Osteoblast (primary cell): ENCODE measurements around the gene PKD1L1. TPM values are rescaled to one million over a fixed set of nuclear protein-coding genes. Genes with fewer than 3 reads are reported as not detected.

ENCODE experiments used
- DNase-seq: peaks from one replicate; pipeline ENCODE4 v3.0.0; 2011; ENCODE audit warnings: low spot score, mixed read lengths; ENCODE audit not compliant: insufficient read length; ENCODE audit errors: missing footprints
- H2AFZ ChIP-seq: 2 replicates; pipeline ENCODE4 v1.6.0; 2011; ENCODE audit warnings: mild to moderate bottlenecking, low read length
- H3K27ac ChIP-seq: 2 replicates; pipeline ENCODE4 v1.5.1; 2011; ENCODE audit warnings: mild to moderate bottlenecking, low read depth, low read length, moderate library complexity
- H3K27me3 ChIP-seq: 2 replicates; pipeline ENCODE4 v1.6.0; 2012; ENCODE audit warnings: mild to moderate bottlenecking, control low read depth, inconsistent platforms, low read length, moderate library complexity; ENCODE audit not compliant: insufficient read depth
- H3K36me3 ChIP-seq: 2 replicates; pipeline ENCODE4 v1.5.1; 2011; ENCODE audit warnings: mild to moderate bottlenecking, low read length, control low read depth, moderate library complexity; ENCODE audit not compliant: insufficient read depth
- H3K4me1 ChIP-seq: 2 replicates; pipeline ENCODE4 v1.5.1; 2011; ENCODE audit warnings: mild to moderate bottlenecking, low read length, control low read depth, moderate library complexity; ENCODE audit not compliant: insufficient read depth
- H3K4me2 ChIP-seq: 2 replicates; pipeline ENCODE4 v1.6.0; 2011; ENCODE audit warnings: mild to moderate bottlenecking, low read length; ENCODE audit not compliant: insufficient read depth
- H3K4me3 ChIP-seq: fragments of 200-600 bp; sonication (generic); 3 replicates; pipeline ENCODE4 v1.5.1; 2012; ENCODE audit warnings: mild to moderate bottlenecking, low read length, inconsistent platforms; ENCODE audit not compliant: insufficient read depth
- H3K79me2 ChIP-seq: 2 replicates; pipeline ENCODE4 v1.6.0; 2012; ENCODE audit warnings: mild to moderate bottlenecking, low read length, control low read depth, inconsistent platforms; ENCODE audit not compliant: insufficient read depth
- H3K9me3 ChIP-seq: 2 replicates; pipeline ENCODE4 v1.5.1; 2011; ENCODE audit warnings: low read depth, low read length, control low read depth
- H4K20me1 ChIP-seq: 2 replicates; pipeline ENCODE4 v1.6.0; 2012; ENCODE audit warnings: mild to moderate bottlenecking, low read length, control low read depth; ENCODE audit not compliant: insufficient read depth
- CTCF ChIP-seq: IDR thresholded peaks from 2 replicates; pipeline ENCODE4 v1.5.1; 2011; ENCODE audit warnings: mild to moderate bottlenecking, low read depth, low read length, moderate library complexity; ENCODE audit errors: extremely low read depth
- total RNA-seq: library from RNA; depleted of rRNA; stranded (reverse); fragments of >200 nt; gene quantifications from 2 replicates; pipeline ENCODE4 v1.2.3, GENCODE V29; 2012

PKD1L1 gene
- total RNA-seq, 1 donor, result under 0.01 TPM

DNA sequence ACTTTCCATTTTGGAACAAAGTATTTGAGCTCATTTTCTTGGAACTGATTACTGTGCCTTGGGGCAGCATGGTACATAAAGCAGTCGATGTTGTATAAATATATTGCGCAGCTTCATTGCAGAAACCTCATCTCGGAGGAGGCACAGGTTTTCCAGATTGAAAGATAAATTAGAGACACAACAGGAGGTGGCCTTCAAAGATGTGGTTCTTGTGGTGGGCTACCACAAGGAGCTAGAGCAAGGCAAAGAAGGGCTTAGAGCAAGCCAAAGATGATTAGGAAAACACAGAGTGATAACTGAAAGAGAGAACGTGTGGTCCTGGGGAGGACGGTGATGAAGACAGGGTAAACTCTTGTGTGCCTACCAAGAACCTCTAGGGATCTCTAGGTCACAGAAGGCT, 197.2 kb downstream of the PKD1L1 start:
- no peak for TF ChIP-seq CTCF
- no peak overlapping the region for H3K4me3 ChIP-seq
- H3K9me3 ChIP-seq, result no peaks in the 10 kb centered on the region
- H3K4me2 ChIP-seq, result no peak overlapping the region
- H3K79me2 ChIP-seq, result no peaks in the 10 kb centered on the region
- no peaks in the 10 kb centered on the region for H4K20me1 ChIP-seq
- H2AFZ ChIP-seq, result peak overlapping the region; percentile 42
- no peak for DNase-seq
- H3K4me1 ChIP-seq, result no peaks in the 10 kb centered on the region
- H3K36me3 ChIP-seq, result no peaks in the 10 kb centered on the region
- H3K27me3 ChIP-seq, result no peaks in the 10 kb centered on the region
- H3K27ac ChIP-seq, result no peak overlapping the region

GRCh38 chr7:47748041-47748440, 200.2 kb downstream of the PKD1L1 start:
- no peak overlapping the region for H3K27ac ChIP-seq

GRCh38 chr7:47747160-47747559, 201.1 kb downstream of the PKD1L1 start:
- Histone ChIP-seq H3K4me2 (no peak overlapping the region), H3K27me3 (no peaks in the 10 kb centered on the region), H3K9me3 (no peaks in the 10 kb centered on the region), H3K4me1 (peaks cover 8% of the 10 kb centered on the region), H2AFZ (no peak overlapping the region), H3K27ac (no peak overlapping the region), H3K36me3 (no peaks in the 10 kb centered on the region), H3K79me2 (no peaks in the 10 kb centered on the region), H3K4me3 (no peak overlapping the region), H4K20me1 (no peaks in the 10 kb centered on the region)
- no peak for DNase-seq
- no peak for TF ChIP-seq CTCF

More at GRCh38 chr7:47748041-47748440, 200.2 kb downstream of the PKD1L1 start:
- Histone ChIP-seq H3K27me3 (no peaks in the 10 kb centered on the region), H3K4me3 (no peak overlapping the region), H3K4me2 (no peak overlapping the region), H3K36me3 (no peaks in the 10 kb centered on the region), H3K79me2 (no peaks in the 10 kb centered on the region), H3K9me3 (no peaks in the 10 kb centered on the region), H3K4me1 (peaks cover 8% of the 10 kb centered on the region), H2AFZ (no peak overlapping the region), H4K20me1 (no peaks in the 10 kb centered on the region)
- DNase-seq, result no peak
- TF ChIP-seq CTCF, result no peak

GRCh38 chr7:47746468-47746867, 201.8 kb downstream of the PKD1L1 start:
- H3K79me2 ChIP-seq, result no peaks in the 10 kb centered on the region
- DNase-seq, result no peak
- H3K4me2 ChIP-seq, result no peak overlapping the region
- no peaks in the 10 kb centered on the region for H3K27me3 ChIP-seq
- no peaks in the 10 kb centered on the region for H4K20me1 ChIP-seq
- no peak overlapping the region for H2AFZ ChIP-seq
- TF ChIP-seq CTCF, result no peak
- H3K9me3 ChIP-seq, result no peaks in the 10 kb centered on the region
- peaks cover 8% of the 10 kb centered on the region for H3K4me1 ChIP-seq
- H3K4me3 ChIP-seq, result no peak overlapping the region
- no peak overlapping the region for H3K27ac ChIP-seq
- no peaks in the 10 kb centered on the region for H3K36me3 ChIP-seq
